ENCODE data around the gene FGD6.
"Not testable (repeated sequence)": the region's sequence is repeated elsewhere in the genome, so short reads cannot be mapped to it uniquely, and the experiment has no call there.

The FGD6 gene

DNA sequence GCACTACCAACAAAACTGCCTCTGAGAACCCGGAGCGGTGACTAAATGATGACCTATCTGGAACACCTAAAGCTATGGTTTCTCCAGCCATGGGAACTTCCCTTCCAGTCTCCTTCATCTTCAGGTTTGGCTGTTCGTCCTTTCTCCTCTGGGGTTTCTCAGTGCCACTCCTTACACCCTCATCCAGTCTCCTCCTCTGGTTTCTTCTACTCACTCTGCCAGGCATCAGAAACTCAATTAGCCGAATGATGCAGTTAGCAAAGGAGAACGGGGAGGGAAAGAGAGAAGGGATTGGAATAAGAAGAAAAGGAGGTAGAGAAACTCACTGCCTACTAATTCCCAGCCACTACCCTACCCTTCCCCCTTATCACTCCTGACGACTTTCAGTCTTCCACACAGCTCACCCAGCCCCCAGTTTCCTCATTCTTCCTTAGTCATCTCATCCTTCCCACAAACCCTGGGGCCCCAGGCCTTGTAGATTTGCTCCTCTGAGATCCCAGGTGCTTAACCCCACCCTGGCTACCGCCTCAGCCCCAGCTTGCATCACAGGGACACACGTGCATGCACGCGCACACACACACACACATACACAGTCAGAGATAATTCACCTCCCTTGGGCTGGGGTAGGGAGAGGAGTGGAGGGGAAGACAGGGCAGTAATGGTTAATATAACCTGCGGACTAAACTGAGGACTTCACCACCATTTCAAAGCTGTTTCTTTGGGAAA is 13.0 kb downstream of the FGD6 start:
- DNase-seq: peak; percentile 72

DNA sequence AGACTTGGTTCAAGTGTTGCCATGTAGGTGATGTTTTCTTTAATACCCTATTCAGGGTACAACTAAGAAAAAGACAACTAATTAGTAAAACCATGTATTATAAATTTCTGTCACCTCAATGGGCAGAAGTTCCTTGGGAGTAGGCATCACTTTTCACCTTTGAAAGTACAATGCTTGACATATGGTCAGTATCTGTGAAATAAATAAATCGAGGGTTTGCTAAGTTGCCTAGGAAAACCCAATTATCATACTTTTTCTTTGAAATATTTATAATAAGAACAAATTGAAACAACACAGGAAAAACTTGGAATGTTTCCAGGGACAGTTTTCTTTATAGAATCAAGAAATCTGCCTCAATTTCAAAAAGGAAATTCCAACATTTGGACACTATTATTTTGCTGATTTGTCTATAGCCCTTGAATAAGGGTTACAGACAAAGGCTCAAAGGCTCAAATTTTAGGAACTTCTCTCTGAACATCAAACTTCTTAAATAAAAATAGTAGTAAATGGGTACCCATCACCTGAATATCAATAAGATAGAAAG is 13.7 kb downstream of the FGD6 start:
- DNase-seq: no peak

DNA sequence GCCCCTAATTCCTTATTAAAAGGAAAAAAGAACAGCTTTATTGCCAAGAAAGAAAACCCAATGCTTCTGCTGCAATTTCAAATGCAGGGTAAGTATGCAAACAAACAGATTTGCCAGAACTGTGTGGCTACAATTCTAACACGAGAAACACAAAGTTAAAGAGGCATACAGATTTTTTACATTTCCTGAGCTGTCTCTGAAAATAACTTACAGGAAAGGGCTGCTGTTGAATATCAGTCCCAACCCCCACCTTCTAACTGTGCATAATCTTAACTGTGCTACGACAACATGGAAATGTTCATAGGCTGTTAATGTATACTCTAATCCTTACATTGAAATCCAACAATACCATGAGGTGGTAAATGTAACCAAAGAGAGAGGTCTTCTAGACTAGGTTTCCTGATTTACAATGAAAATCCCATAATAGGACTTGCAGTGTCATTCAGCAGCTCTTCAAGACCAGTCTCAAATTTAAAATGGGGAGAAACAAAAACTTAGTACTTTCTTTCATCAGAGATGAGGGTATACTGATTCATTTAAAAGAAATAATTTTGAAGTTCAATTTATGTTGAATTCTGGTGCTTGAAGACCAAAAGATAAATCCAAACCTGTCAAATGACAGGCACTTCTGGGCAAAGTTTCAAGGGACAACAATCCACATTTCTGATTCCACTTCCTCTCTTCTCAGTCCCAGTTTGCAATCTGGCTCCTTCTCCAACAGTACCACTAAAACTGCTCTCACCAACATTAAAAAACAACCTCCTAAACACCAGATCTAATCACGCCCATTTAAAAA is 14.4 kb downstream of the FGD6 start:
- no peak for DNase-seq

DNA sequence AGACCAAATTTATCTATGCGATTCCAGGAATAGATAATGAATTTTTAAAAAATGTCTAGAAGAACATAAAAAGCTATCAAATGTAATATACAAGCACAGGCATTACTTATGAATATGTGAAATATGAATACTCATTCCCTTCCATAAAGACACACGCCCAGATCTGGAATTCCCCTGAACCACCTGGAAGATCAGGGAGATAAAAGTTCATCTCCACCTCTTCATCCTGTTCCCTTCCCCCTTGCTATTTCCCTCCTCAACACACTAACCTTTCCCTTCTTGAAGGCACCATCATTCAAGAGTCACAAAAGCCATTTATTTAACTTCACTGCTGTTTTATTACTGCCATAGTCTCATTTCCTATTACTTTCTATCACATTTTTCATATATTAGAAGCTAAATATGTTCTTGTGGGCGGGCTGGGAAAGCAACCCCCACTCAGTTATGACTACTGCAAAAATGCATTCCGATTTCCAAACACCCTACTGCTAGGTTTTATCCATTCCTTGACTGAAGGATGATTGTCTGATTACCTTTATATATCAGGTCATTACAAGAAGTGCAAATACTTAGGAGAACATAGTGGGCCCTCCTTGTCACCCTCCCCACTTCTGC is 16.1 kb downstream of the FGD6 start:
- no peak for DNase-seq

DNA sequence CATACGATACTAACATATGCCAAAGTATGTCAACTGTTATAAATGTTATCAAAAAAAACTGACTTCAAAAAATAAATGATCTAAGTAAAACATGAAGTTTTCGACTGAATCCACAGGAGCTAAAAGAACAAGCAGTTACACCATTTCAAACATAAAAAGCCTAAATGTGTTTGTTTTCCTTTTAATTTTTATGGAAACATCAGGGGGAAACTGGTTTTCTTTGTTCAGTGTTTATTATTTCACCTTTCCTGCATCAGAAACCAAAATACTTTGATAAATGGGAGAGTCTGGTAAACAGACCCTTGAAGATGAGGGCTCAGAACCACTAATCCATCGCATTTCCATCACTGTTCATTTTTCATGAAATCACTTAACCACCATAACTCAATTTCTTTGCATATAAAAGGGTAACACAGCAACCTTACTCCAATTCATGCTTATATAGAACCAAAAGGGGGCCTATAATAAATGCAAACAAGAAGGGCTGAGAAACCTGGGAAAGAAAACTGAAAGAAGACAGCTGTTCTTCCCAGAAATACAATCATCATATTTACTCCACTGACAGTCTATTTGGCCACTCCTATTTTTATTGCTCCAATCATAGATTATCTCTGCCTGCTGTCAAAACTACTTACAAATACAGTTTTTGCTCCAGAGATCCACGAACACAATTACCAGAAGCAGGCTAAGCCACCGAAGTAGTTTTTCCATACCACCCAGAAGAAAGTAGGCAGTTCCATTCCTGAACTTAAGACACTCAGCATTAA is 17.0 kb downstream of the FGD6 start:
- DNase-seq: no peak

DNA sequence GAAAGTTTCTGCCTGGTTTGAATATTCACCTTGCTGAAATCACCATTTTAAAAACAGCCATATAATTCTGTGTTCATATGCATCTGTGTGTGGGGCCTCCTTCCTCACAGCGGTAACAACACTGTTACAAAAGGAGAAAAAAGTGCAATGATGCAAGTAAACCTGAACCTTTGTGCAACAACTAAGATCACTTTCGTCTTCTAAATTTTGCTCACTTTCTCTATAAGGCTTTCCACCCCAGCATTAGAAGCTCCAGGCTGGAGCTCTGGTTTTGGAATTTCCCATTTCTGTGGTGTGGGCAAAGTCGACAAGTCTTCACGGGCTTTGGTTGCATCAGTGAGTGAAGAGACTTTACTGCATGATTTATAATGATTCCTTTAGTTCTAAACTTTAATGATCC is 18.4 kb downstream of the FGD6 start:
- DNase-seq: no peak

DNA sequence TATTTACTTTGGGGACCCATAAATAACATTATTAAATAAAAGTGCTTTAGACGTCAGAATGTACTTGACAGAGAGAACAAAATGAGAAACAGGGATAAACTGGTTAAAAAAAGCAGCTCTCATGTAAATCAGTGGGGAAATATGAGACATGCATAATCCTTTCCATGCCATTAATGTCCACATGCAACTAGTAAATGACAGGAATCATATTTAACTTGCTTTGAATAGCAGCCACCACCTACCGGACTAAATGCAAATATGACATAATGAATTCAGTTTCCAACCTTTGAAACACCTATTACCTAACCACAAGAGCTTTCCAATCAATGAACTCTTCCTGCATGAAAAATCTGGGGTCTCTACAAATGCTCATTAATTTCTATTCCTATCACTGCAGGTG is 19.6 kb downstream of the FGD6 start:
- no peak for DNase-seq

DNA sequence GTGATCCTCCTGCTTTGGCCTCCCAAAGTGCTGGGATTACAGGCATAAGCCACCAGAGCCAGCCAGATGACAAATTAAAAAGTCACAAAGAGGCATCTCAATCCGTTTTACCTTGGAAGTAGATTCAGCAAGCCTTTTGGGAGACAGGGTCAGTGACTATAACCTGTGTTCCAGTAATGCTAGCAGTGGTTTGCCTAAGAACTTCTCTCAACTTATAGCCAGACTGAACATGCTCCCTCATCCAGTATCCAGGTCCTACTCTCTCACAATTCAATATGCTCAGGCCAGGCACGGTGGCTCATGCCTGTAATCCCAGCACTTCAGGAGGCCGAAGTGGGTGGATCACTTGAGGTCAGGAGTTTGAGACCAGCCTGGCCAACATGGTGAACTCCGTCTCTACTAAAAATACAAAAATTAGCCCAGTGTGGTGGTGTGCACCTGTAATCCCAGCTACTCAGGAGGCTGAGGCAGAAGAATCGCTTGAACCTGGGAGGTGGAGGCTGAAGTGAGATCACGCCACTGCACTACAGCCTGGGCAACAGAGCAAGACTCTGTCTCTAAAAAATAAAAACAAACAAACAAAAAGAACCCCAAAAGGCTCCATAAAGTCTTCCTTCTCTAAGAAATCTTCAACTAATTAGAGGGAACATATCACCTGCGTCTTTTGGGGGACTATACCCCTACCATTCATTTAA is 20.2 kb downstream of the FGD6 start:
- not testable (repeated sequence) for DNase-seq

DNA sequence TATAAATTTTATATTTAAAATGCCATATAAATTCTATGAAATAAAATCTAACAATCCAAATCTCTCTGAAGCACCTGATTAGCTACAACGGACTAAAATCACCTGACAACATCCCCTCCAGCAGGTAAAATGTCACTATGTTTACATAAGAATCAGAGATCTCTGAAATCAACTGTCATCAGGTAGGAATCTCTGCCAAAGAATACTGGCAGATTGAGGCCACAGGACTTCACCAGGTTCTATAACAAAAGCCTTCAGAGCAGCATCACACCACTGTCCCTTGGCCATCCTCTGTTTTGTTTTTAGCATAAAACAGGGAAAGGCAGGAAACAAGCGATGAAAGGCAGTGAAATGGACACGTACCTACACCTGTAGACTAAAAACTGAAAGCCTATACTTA is 22.1 kb downstream of the FGD6 start:
- DNase-seq: no peak

DNA sequence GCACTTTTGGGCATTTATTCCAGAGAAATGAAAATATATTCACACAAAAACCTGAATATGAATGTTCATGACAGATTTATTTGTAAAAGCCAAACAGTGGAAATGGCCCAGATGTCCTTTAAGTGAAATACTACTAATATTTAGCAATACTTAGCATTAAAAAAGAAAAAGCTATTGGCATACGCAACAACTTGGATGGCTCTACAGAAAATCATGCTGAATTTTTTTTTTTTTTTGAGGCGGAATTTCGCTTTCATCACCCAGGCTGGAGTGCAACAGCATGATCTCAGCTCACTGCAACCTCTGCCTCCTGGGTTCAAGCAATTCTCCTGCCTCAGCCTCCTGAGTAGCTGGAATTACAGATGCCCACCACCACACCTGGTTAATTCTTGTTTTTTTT is 24.1 kb downstream of the FGD6 start:
- no peak for DNase-seq

DNA sequence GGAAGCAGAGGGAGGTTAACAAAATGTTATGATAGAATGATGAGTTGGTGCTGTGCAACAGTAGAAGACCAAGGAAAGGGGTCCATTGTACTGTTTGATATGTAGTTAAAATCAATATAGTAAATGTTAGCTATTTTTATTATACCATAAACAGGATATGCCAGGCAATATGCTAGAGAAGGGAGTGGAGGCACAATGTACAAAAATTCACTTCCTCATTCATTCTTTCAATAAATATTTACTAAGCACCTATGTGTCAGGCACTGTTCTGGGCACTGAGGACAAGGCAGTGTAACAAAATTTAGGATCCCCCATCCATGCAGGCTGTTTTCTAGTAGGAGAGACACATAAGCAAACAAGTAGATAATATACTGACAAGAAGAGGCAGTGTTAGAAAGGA is 25.0 kb downstream of the FGD6 start:
- no peak for DNase-seq

DNA sequence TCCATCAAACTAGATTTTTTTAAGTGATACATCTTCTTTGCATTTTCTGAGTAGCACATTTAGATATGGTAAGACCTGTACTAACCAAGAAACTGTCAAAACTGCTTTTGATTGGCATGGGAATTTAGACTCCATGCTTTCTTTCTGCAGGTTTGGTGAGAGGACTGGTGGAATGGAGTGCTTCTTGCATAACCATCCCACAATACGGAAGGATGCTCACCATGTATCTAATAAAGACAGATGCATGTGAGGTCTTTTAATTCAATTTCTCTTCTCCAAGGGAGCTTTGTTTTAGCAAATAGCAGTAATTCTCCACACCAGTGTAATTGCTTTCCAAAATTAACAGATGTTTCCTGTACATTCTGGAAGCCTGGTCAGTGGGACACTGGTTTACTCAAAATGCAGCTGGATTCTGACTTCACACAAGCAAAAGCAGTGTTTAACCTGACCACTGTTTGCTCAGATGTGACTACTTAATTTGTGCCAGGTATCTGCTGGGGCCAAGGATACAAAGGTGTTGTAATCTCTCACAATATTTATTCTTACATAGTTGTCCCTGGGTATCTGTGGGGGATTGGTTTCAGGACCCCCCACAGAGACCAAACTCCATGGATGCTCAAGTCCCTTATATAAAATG is 26.1 kb downstream of the FGD6 start:
- DNase-seq: no peak

DNA sequence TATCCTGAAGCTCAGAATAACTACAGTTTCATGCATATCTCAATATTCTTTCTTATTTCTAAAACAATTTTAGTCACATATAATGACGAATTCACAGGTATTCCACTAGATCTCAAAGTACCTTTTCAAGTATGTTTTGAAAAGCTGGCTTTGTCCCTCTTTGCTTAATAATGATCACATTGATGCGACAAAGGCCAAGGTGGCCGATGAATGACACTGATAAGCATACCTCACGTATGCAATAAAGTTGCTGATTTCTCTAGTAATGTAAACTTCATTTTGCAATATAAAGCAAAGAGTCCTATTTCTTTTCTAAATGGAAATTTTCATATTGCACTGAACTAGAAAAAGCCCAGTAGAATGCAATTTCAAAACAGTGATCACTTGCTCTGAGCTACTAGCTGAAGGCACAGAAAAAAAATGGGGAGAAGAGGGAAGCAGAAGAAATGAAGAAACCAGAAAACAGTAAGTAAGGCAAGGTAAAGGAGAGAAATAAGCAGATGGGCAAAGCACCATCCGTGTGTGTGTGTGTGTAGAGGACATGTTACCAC is 29.3 kb downstream of the FGD6 start:
- DNase-seq: no peak

DNA sequence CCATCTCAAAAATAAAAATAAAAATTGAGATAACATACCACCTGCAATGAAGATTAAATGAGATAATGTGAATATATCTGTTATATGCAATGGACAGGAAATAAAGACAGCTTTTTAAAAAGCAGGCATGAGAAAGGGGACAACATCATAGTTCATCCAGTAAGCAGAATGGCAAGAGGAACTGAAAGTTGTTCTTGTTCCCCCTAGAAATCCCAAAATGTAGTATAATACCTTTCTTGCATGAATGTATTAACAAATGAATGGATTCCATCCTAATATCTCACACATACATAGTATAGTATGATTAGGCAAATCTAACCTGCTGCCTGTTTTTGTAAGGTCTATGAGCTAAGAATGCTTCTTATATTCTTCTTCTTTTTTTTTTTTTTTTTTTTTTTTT is 31.4 kb downstream of the FGD6 start:
- DNase-seq: no peak

DNA sequence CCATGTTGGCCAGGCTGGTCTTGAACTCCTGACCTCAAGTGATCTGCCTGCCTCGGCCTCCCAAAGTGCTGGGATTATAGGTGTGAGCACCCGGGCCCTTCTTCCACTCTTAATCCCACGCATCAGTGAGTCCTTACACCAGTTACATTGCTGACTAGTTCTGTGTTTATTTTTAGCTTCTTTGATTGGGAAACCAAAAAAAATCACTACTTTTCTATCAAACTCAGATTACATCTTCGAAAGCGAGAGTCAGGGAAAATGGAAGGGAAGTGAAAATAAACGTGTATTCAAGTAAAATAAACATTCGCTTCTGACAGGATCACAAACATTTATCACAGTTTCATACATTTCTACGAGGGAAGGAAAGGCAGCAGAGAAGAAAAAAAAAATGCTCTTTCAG is 32.2 kb downstream of the FGD6 start:
- DNase-seq: no peak

DNA sequence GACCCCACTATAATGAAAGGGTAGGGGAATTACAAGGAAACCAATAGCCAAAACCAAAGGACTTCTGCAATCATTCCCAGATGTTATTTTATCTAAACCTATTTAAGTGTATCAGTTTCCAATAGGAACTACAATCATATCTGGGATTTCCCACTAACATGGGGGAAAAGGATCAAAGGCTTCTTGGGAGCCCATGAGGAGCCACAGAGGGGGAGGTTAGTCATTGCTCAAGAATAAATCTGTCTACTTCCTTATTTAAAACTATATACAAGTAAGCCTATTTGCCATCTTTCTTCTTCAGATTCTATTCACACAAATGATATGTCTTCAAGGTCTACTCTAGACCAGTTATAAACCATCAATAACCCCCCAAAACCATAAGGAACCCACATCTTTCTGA is 33.1 kb downstream of the FGD6 start:
- DNase-seq: no peak

DNA sequence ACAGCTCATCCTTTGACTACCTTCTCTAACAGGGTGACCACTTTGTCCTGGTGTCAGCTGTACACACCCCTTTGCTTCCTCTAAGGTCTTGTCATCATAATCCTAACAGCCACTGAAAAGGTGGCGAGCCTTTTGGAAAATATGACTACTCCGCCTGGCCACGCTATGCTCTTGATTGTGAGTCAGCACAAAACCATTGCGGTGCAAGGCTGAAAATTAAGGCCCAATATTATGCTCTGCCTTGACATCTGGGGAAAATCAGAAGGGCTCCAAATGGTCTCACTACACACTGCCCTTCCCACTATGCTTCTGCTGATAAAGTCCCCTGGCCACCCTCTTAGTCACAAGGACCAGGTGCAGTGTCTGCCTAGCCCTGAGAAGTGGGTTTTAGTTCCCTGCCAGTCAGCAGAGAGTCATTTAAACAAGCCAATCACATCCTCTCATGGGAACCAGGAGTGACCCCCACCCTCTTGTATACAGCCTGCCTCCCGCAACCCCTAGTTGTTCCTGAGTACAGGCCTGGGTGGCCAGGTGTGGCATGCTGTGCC is 34.3 kb downstream of the FGD6 start:
- DNase-seq: no peak

DNA sequence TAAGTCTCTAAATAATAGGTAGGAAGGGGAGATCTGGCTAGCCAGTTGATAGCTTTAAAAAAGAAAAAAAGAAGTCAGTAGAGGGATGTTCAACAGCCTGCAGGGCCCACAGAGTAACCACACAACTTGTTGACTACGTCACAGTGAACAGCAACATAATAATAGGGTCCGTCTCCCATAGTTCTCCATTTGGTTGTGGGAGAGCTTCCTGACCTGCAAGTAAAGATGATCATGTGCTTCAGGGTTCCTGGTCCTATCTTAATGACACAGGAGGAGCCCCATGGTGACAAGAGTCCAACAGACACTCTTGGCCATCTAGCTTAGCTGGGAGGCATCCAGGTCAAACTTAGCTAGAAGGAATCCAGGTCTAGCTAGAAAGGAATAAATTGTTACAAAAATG is 36.2 kb downstream of the FGD6 start:
- DNase-seq: no peak

DNA sequence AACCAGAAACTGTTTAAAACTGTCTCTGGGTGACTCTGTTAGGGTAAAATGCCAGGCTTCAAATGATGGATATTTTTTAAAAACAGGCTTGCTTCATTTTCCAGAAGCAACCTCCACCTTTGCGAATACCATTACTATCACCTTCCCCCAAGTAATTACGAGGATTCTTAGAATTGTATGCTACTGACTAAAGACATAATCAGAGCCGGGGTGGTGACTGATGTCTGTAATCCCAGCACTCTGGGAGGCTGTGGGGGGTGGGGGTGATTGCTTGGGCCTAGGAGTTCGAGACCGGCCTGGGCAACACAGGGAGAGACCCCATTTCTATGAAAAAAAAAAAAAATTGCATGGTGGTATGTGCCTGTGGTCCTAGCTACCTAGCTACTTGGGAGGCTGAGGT is 38.3 kb downstream of the FGD6 start:
- no peak for DNase-seq

DNA sequence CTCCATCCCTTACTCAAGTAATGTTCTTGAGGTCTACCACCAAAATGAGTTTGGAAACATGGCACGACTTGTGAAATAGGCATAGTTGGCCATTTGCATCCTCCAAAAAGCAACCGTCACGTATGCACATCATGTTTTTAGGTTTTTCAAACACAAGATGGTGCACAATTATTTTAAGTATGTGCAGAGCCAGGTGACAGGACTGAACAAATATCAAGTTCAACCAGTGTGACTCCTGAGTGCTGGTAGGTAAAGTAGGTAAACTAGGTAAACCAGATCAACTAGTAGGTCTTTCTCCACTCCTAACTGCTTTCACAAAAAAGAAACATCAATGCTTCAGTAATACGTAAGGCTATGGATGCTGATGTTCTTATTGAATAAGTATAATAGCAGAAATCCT is 39.1 kb downstream of the FGD6 start:
- DNase-seq: no peak

DNA sequence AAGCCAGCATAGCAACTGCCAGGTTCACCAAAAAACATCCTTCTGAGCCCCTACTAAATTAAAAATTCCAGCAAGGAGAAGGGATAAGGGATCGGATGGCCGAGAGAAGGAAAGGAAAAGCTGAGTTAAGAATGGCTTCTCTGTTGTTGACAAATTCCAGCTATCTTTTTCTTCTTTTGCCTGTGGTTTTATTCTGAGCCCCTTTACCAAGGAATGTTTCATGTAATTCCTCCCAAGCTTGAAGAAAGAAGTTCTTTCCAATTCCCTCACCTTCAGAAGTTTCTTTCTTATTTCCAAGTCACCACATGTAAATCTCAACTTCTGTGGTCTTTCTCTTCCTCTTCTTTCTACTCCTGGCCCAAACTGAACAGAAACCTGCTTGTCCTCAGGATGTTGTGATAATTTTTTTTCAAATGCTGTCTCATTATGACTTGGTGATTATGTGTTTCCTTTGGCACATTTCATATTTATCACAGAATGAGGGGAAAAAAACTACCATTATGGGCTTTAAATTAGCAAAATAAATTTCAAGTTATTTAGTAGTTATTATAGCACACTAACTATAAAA is 40.0 kb downstream of the FGD6 start:
- DNase-seq: no peak

All from kidney glomerular epithelial cell (primary cell).